Mucosa of gallbladder (tissue), 1 donor: Measurements from ENCODE around the gene LCN15. TPM values are rescaled to one million over a fixed set of nuclear protein-coding genes. Genes with fewer than 3 reads are reported as not detected.
A peak's percentile ranks its signal among the peaks of the same experiment; 100 is the strongest.
"Not testable (repeated sequence)": the region's sequence is repeated elsewhere in the genome, so short reads cannot be mapped to it uniquely, and the experiment has no call there.

Source experiments
- DNase-seq: peaks from one replicate; pipeline ENCODE4 v3.0.0-alpha.2; 2020; ENCODE audit warnings: low spot score
- total RNA-seq: library from RNA; stranded (reverse); gene quantifications from one replicate; pipeline ENCODE4 v1.2.1, GENCODE V29; 2021
- donor health status: DM: no; HTN: no; CAD: no.

LCN15 gene
- not detected for total RNA-seq

DNA sequence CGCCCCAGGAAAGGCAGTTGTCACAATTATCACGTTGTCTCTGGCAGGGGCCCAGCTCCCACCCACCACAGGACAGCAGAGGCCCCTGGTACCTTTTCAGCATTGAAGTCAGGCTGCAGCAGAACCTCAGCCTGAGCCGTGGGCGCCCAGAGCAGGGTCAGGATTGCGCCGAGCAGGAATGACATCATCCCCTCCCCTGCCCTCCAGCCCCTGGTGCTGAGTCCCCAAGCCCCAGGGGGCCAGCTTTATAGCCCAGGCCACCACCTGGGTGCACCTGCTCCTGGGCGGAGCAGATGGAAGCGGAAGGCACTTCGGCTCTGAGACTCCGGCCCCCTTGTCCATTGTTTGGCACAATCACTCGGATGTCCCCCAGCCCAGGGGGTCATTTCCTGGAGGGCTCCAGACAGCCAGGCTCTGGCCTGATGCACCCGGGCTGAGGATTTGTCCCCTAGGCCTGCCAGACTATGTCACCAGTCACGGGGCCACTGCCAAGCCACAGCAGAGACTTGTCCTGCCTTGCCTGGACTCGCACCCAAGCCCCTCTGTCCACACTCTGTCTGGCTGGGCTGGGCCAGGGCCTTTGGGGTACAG is at the start of gene LCN15:
Gene LCN15, minus strand, starts transcription at position 218 of the 591 bp plus-strand sequence. Its CDS starts 30 bp downstream, at position 188.
- no peak for DNase-seq

DNA sequence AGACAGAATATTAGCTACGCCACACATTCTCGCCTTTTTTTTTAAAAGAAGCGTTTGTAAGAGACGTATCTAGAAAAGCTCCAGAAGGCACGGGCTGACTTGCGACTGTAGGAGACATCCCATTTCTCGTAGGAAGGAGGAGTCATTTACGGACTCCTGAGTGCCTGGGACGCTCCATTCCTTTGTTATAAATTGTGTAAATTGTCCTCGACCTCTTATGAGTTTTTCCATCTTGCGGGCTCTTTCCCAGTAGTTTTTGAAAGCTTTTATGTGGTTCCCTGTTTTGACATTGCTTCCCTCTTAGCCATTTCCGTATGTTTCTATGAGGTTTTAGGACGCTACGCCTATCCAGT is 44.5 kb upstream of the LCN15 start:
- DNase-seq = no peak

- DNase-seq = no peak
These were observed 43.9 kb upstream of the LCN15 start for GRCh38 chr9:136808075-136808805.

- peak; percentile 78 for DNase-seq
These were observed 43.2 kb upstream of the LCN15 start, which contains the start of gene RABL6 for GRCh38 chr9:136807281-136808074. Gene RABL6, plus strand, starts transcription at chr9:136807948. Its CDS starts 249 bp downstream, at chr9:136808197.

- no peak for DNase-seq
These were observed 42.4 kb upstream of the LCN15 start for GRCh38 chr9:136806631-136807201.

DNA sequence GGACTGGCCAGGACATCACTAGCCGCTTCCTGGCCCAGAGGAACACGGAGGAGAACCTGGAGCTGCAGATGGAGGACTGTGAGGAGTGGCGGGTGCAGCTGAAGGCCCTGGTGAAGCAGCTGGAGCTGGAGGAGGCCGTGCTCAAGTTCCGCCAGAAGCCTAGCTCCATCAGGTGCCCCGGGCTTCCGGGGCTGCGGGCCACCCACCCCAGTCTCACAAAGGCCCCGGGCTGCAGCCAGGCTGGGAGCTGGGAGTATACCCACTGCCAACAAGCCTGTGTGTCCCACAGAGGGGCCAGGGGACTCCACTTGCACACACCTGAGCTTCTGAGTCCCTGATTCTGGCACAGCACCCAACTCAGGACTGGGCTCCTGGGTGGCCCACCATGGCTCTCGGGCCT is 41.7 kb upstream of the LCN15 start:
- no peak for DNase-seq

- no peak for DNase-seq
These were observed 41.0 kb upstream of the LCN15 start for GRCh38 chr9:136805207-136805740.

GRCh38 chr9:136804509-136805206 is 40.3 kb upstream of the LCN15 start:
- no peak for DNase-seq

GRCh38 chr9:136803551-136804508 is 39.5 kb upstream of the LCN15 start:
- no peak for DNase-seq

DNA sequence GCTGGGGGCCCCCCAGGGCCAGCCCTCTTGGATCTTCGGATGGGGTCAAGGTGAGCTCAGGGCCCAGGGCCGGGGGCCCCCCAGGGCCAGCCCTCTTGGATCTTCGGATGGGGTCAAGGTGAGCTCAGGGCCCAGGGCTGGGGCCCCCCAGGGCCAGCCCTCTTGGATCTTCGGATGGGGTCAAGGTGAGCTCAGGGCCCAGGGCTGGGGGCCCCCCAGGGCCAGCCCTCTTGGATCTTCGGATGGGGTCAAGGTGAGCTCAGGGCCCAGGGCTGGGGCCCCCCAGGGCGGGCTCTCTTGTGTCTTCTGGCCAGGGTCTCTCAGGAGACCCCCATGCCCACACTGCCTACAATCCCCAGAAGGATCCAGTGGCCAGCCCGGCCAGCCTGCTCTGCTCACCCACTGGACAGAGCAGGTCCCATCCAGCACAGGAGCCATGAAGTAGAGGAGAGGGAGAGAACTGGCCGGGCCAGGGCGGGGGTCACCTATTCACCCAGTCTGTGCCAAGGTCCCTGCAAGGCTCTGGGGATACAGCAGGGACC is 38.8 kb upstream of the LCN15 start:
- not testable (repeated sequence) for DNase-seq

GRCh38 chr9:136802321-136802720 is 38.0 kb upstream of the LCN15 start:
- DNase-seq = no peak

DNA sequence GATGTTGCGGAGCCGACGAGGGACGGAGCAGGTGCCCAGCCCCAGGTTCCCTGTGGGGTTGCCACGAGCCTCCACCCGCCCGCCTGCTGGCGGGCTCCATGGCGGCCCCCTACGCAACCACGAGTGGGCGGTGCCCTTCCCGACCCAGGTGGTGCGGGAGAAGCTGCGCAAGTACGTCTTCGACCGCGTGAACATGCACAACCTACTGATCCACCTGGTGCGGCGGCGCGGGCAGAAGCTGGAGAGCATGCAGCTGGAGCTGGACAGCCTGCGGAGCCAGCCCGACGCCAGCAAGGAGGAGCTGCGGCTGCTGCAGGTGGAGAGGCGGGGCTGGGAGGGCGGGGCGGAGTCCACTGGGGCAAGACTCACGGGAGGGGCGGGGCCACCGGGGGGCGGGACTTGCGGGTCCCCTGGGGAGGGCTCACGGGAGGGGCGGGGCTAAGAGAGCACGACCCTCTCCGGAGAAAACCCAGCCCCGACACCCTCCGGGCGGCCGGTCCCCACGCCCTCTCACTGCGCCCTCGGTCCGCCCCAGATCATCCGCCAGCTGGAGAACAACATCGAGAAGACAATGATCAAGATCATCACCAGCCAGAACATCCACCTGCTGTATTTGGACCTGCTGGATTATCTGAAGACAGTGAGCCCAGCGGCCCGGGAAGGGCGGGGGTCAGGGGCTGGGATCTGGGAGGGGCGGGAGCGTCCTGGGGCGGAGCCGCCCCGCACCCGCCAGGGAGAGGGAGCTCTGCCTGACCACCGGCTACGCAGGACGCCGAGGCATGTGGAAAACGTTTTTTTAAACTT is 35.7 kb upstream of the LCN15 start:
- DNase-seq = peak; percentile 85

- DNase-seq = no peak
These were observed 34.9 kb upstream of the LCN15 start for GRCh38 chr9:136799079-136799853.

DNA sequence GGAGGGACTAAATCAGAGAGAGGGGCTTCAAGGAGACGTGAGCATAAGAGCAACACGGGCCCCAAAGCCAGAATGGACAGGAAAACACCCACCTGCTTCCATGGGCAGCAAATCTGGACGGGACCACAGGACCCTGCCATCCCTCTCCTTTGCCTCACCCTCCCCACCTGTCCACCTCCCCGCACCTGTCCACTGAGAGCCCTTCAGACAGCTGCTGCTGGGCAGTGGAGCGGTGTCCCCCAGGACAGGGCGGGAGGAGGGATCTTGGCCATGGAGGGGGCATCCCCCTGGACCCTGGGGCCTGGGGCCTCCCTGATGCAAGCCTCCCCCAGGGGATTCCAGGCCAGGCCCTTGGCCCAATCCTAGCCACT is 34.4 kb upstream of the LCN15 start:
- no peak for DNase-seq

DNA sequence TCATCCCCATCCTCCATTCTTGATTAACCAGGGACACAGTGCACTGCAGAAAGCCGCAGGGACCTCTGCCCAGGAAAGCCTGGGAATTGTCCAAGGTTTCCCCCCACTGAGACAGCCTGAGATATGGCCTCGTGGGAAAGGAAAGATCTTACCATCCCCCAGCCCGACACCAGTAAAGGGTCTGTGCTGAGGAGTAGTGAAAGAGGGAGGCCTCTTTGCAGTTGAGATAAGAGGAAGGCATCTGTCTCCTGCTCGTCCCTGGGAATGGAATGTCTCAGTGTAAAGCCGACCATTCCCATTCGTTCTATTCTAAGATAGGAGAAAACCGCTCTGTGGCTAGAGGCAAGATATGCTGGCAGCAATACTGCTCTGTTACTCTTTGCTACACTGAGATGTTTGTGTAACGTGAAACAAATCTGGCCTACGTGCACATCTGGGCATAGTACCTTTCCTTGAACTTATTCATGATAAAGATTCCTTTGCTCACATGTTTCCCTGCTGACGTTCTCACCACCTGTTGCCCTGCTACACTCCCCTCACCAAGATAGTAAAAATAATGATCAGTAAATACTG is 32.5 kb upstream of the LCN15 start:
- DNase-seq = not testable (repeated sequence)

GRCh38 chr9:136796238-136796774 is 32.0 kb upstream of the LCN15 start, which contains the start of gene CCDC183:
Gene CCDC183, plus strand, starts transcription at chr9:136796338. Its CDS starts 60 bp downstream, at chr9:136796398.
- no peak for DNase-seq

GRCh38 chr9:136795000-136795348 is 30.7 kb upstream of the LCN15 start:
- no peak for DNase-seq
